Measurements from ENCODE around the gene ITK.

ITK gene

DNA sequence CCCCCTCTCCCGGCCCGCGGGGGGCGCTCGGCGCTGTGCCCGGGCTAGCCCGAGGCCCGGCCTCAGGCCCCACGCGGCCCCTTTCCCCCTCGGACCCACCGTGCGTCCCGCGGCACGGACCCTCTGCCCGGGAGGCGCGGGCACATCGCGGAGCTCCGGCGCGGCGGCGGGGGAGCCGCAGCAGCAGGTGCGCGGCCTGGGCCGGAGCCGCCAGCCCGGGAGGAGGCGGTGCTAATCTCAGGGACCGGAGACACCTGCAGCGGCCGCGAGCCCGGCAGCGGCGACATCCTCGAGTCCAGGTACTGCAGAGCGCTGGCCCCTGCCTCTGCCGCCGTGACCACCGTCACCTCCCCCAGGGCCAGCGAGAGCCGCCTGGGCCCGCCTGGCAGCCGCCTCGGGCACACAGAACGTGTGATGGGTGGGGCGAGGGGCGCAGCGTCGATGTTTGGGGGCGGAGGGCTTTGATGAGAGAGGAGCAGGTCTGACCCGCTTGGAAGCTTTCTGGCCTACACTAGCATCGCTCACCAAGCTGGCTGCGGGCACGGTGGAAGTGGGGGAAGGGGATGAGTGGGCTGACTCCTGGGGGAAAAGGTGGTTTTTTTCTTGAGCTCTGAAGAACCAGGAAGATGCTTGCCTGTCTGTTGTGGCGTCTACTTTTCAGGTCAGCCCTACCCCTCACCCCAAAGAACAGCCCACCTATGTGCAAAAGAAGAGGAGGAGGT is 85.8 kb downstream of the ITK start:
- TF ChIP-seq, protein P1, sequence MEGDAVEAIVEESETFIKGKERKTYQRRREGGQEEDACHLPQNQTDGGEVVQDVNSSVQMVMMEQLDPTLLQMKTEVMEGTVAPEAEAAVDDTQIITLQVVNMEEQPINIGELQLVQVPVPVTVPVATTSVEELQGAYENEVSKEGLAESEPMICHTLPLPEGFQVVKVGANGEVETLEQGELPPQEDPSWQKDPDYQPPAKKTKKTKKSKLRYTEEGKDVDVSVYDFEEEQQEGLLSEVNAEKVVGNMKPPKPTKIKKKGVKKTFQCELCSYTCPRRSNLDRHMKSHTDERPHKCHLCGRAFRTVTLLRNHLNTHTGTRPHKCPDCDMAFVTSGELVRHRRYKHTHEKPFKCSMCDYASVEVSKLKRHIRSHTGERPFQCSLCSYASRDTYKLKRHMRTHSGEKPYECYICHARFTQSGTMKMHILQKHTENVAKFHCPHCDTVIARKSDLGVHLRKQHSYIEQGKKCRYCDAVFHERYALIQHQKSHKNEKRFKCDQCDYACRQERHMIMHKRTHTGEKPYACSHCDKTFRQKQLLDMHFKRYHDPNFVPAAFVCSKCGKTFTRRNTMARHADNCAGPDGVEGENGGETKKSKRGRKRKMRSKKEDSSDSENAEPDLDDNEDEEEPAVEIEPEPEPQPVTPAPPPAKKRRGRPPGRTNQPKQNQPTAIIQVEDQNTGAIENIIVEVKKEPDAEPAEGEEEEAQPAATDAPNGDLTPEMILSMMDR (conservative IDR thresholded peaks at IDR 0.05) = peak; percentile 29
- TF ChIP-seq ZFX (IDR thresholded peaks at IDR 0.05) = peak; percentile 58; the same call in 1 of the 2 replicates

DNA sequence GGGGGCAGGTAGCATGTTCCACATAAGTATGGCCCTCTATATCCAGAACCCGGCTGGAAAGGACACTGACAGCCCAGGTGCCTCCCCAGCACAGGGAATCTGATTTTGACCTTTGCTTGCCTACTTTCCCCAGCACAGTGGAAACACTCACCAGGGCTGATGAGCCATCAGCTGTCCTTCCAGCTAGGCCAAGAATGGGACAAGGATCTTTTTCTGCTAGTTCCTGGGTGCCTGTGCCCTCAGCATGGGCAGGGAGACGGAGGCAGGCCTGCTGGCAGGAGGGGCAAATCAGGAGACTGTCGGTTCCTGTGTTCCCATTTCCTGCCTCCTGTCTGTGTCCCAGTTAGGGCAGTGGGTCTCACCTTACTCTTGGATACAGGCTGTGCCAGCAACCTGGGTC is 86.4 kb downstream of the ITK start:
- no peak for TF ChIP-seq ZFX (IDR thresholded peaks at IDR 0.05)
- TF ChIP-seq, protein P1 (conservative IDR thresholded peaks at IDR 0.05) = no peak
- no peak overlapping the region for H3K27ac ChIP-seq

More for the DNA sequence above, 85.8 kb downstream of the ITK start:
- peak overlapping the region; percentile 18; the same call in 1 of the 2 replicates for H3K27ac ChIP-seq

DNA sequence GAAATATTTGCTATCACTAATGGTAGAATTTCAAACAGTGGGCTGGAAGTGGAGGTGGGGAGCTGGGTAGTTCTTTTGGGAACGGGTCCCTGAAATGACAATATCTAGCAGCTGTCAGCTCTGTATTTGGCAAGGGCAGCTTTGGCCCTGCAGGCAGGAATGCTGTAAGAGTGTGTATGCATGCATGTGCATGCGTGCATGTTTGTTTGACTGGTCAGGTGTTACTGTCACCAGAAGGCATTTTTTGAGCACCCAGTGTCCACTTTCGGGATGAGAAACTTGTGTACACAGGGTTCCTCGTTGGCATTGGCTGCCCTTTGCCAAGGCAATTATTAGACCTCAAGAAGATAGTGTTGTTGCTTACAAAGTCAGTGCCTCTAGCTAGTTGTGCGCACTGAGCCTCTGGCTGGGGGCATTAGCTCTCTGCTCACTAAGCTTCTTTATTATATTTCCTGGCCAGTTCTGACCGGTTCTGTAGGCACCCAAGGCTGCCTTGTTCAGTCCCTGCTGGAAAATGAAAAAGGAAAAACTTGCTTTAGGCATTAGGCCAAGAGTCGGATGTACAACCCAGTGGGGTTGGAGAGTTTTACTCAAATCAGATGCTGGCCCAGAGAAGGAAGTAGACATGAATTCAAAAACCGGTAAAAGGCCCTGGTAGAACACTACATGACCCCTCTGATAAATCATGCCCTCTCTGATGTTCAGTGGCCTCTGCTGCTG is 87.3 kb downstream of the ITK start:
- TF ChIP-seq ZFX (IDR thresholded peaks at IDR 0.05) = no peak
- TF ChIP-seq, protein P1 (conservative IDR thresholded peaks at IDR 0.05) = no peak
- no peak overlapping the region for H3K27ac ChIP-seq

DNA sequence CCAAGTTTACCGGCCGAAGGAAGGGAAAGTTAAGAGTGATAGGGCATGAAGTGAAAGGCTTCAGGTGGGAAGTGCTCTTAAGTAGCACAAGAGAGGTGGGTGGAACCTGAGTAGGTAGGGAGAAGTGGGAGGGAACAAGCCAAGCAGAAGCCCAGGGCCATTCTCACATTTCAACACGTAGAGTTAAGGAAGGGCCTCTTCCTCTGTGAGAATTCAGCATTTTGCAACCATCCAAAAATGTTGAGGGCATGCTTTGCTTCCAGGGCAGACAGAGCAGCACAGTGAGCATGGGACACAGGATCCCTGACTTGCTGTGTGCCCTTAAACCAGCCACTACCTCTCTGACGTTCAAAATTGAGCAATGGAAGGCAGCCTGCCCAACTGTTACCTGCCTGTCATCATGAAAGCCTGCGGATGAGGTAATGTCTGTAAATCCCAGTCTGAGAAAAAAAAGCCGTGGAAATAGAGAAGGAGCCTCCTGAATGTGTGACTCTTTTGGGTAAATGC is 88.6 kb downstream of the ITK start:
- TF ChIP-seq ZFX (IDR thresholded peaks at IDR 0.05) = no peak
- TF ChIP-seq, protein P1 (conservative IDR thresholded peaks at IDR 0.05) = no peak
- no peak overlapping the region for H3K27ac ChIP-seq

DNA sequence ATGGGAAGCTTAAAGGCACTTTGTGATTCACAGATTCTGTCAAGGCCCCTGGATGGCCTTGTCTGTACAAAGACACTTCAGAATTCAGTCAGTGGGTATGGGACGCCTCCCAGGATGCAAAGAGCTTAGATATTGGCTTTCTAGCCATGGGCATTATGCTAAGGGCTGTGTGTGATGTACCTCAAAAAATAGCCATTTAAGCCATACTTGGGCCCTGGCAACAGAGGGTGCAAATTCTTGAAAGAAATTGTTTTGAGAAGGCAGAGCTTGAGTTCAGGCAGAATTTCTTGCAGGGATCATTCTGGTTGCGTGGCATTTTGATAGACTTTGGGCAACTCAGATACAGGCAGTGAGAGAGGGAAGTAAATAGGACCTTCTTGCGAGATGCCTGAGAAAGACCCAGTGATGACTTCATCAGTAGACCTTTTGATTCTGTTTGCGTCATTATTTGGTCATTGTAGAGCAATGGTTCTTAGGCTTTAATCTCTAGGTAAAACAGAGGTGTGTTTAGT is 89.2 kb downstream of the ITK start:
- no peak for TF ChIP-seq ZFX (IDR thresholded peaks at IDR 0.05)
- TF ChIP-seq, protein P1 (conservative IDR thresholded peaks at IDR 0.05) = no peak
- H3K27ac ChIP-seq = no peak overlapping the region

DNA sequence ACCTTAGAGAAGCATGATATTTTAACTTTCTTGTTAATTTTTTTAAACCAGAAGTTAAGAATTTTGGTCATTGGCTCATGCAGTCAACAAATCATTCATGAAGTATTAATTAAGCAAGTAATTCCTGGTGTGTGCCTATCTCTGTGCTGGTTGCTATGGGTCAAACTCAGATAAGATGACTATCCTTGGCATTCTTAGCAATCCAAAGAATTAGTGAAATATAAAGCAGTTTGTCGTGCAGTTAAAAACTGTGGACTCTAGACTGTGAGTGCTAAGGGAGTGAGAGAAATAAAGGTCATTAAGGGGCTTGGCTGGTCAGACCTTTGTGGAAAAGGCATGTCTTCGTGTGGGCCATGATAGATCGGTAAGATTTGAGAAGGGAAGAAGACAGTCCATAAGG is 90.1 kb downstream of the ITK start:
- no peak overlapping the region for H3K27ac ChIP-seq
- TF ChIP-seq ZFX (IDR thresholded peaks at IDR 0.05) = no peak
- TF ChIP-seq, protein P1 (conservative IDR thresholded peaks at IDR 0.05) = no peak
